Measurements from ENCODE around the gene USP31.

The USP31 gene

GRCh38 chr16:23113185-23113584 is 36.1 kb downstream of the USP31 start:
- no peak for TF ChIP-seq CTCF (conservative IDR thresholded peaks at IDR 0.05; ENCODE audit: low read length)
- no peak overlapping the region for H3K4me3 ChIP-seq (ENCODE audit: low read length)
- no peak for DNase-seq (ENCODE audit: low read depth)

GRCh38 chr16:23110257-23110899 is 38.9 kb downstream of the USP31 start:
- DNase-seq (ENCODE audit: low read depth) = no peak
- no peak for TF ChIP-seq CTCF (conservative IDR thresholded peaks at IDR 0.05; ENCODE audit: low read length)
- no peak overlapping the region for H3K4me3 ChIP-seq (ENCODE audit: low read length)

GRCh38 chr16:23107936-23108335 is 41.3 kb downstream of the USP31 start:
- no peak overlapping the region for H3K4me3 ChIP-seq (ENCODE audit: low read length)
- DNase-seq (ENCODE audit: low read depth) = peak; percentile 18
- no peak for TF ChIP-seq CTCF (conservative IDR thresholded peaks at IDR 0.05; ENCODE audit: low read length)

GRCh38 chr16:23107117-23107516 is 42.1 kb downstream of the USP31 start:
- DNase-seq (ENCODE audit: low read depth) = no peak
- no peak overlapping the region for H3K4me3 ChIP-seq (ENCODE audit: low read length)
- no peak for TF ChIP-seq CTCF (conservative IDR thresholded peaks at IDR 0.05; ENCODE audit: low read length)

- no peak for TF ChIP-seq CTCF (conservative IDR thresholded peaks at IDR 0.05; ENCODE audit: low read length)
- no peak overlapping the region for H3K4me3 ChIP-seq (ENCODE audit: low read length)
- DNase-seq (ENCODE audit: low read depth) = no peak
These were observed 43.9 kb downstream of the USP31 start for GRCh38 chr16:23105309-23105708.

GRCh38 chr16:23104032-23104955 is 45.0 kb downstream of the USP31 start:
- no peak overlapping the region for H3K4me3 ChIP-seq (ENCODE audit: low read length)
- DNase-seq (ENCODE audit: low read depth) = no peak
- TF ChIP-seq CTCF (conservative IDR thresholded peaks at IDR 0.05; ENCODE audit: low read length) = no peak

GRCh38 chr16:23103603-23104002 is 45.6 kb downstream of the USP31 start:
- no peak for DNase-seq (ENCODE audit: low read depth)
- no peak overlapping the region for H3K4me3 ChIP-seq (ENCODE audit: low read length)
- TF ChIP-seq CTCF (conservative IDR thresholded peaks at IDR 0.05; ENCODE audit: low read length) = no peak

All from AG10803 (cell line).